ENCODE results near the gene ATP2A2.

The ATP2A2 gene

GRCh38 chr12:110289044-110289710, 8.1 kb downstream of the ATP2A2 start:
- no peak for DNase-seq (ENCODE audit: low read depth in 2 of 2, low spot score in 1 of 2)

GRCh38 chr12:110289711-110290078, 8.6 kb downstream of the ATP2A2 start:
- no peak for DNase-seq (ENCODE audit: low read depth in 2 of 2, low spot score in 1 of 2)

- no peak for DNase-seq (ENCODE audit: low read depth in 2 of 2, low spot score in 1 of 2)
Measured at GRCh38 chr12:110301065-110301806, 20.2 kb downstream of the ATP2A2 start.

- DNase-seq (ENCODE audit: low read depth in 2 of 2, low spot score in 1 of 2) = no peak
Measured at GRCh38 chr12:110304061-110304551, 23.1 kb downstream of the ATP2A2 start.

- DNase-seq (ENCODE audit: low read depth in 2 of 2, low spot score in 1 of 2) = no peak
Measured at GRCh38 chr12:110307372-110307771, 26.3 kb downstream of the ATP2A2 start.

GRCh38 chr12:110310763-110311162, 29.7 kb downstream of the ATP2A2 start:
- DNase-seq (ENCODE audit: low read depth in 2 of 2, low spot score in 1 of 2) = no peak

- no peak for DNase-seq (ENCODE audit: low read depth in 2 of 2, low spot score in 1 of 2)
Measured at GRCh38 chr12:110311903-110312302, 30.9 kb downstream of the ATP2A2 start.

- no peak for DNase-seq (ENCODE audit: low read depth in 2 of 2, low spot score in 1 of 2)
Measured at GRCh38 chr12:110312581-110313360, 31.7 kb downstream of the ATP2A2 start.

- no peak for DNase-seq (ENCODE audit: low read depth in 2 of 2, low spot score in 1 of 2)
Measured at GRCh38 chr12:110314308-110314707, 33.3 kb downstream of the ATP2A2 start.

- no peak for DNase-seq (ENCODE audit: low read depth in 2 of 2, low spot score in 1 of 2)
Measured at GRCh38 chr12:110316861-110317260, 35.8 kb downstream of the ATP2A2 start.

- no peak for DNase-seq (ENCODE audit: low read depth in 2 of 2, low spot score in 1 of 2)
Measured at GRCh38 chr12:110317911-110318310, 36.9 kb downstream of the ATP2A2 start.

GRCh38 chr12:110320550-110320949, 39.5 kb downstream of the ATP2A2 start:
- DNase-seq (ENCODE audit: low read depth in 2 of 2, low spot score in 1 of 2) = no peak

- no peak for DNase-seq (ENCODE audit: low read depth in 2 of 2, low spot score in 1 of 2)
Measured at GRCh38 chr12:110329710-110330109, 48.7 kb downstream of the ATP2A2 start.

GRCh38 chr12:110330124-110330523, 49.1 kb downstream of the ATP2A2 start:
- no peak for DNase-seq (ENCODE audit: low read depth in 2 of 2, low spot score in 1 of 2)

- DNase-seq (ENCODE audit: low read depth in 2 of 2, low spot score in 1 of 2) = no peak
Measured at GRCh38 chr12:110330544-110330943, 49.5 kb downstream of the ATP2A2 start.

GRCh38 chr12:110333201-110333600, 52.2 kb downstream of the ATP2A2 start:
- DNase-seq (ENCODE audit: low read depth in 2 of 2, low spot score in 1 of 2) = no peak

- no peak for DNase-seq (ENCODE audit: low read depth in 2 of 2, low spot score in 1 of 2)
Measured at GRCh38 chr12:110335481-110336045, 54.5 kb downstream of the ATP2A2 start.

- no peak for DNase-seq (ENCODE audit: low read depth in 2 of 2, low spot score in 1 of 2)
Measured at GRCh38 chr12:110337912-110338710, 57.1 kb downstream of the ATP2A2 start.

- DNase-seq (ENCODE audit: low read depth in 2 of 2, low spot score in 1 of 2) = no peak
Measured at GRCh38 chr12:110338754-110339153, 57.7 kb downstream of the ATP2A2 start.

GRCh38 chr12:110339184-110339952, 58.3 kb downstream of the ATP2A2 start:
- DNase-seq (ENCODE audit: low read depth in 2 of 2, low spot score in 1 of 2) = no peak
